K562 (cell line): ENCODE results near the gene PDGFA. TPM values are rescaled to one million over a fixed set of nuclear protein-coding genes. Genes with fewer than 3 reads are reported as not detected.

ENCODE experiments used
- BMI1 ChIP-seq: fragments of 150-350 bp; IDR thresholded peaks from 2 replicates; pipeline ENCODE4 v1.6.1; 2014; ENCODE audit warnings: low read length
- C11orf30 ChIP-seq: fragments of 450-650 bp; IDR thresholded peaks from 2 replicates; pipeline ENCODE4 v1.6.1; 2016; ENCODE audit warnings: low read depth, mild to moderate bottlenecking
- CC2D1A ChIP-seq: fragments of 450-650 bp; IDR thresholded peaks from 2 replicates; pipeline ENCODE4 v1.6.1; 2017; ENCODE audit warnings: mild to moderate bottlenecking
- HMGN3 ChIP-seq: IDR thresholded peaks from 2 replicates; pipeline ENCODE4 v1.6.1; 2011; ENCODE audit warnings: borderline replicate concordance, low read depth, mild to moderate bottlenecking, mixed read lengths, low read length; ENCODE audit not compliant: insufficient read length; ENCODE audit errors: extremely low read depth
- MCM2 ChIP-seq: fragments of 450-650 bp; IDR thresholded peaks from 2 replicates; pipeline ENCODE4 v1.6.1; 2017; ENCODE audit warnings: low read depth, mild to moderate bottlenecking
- MECOM ChIP-seq: fragments of 250-450 bp; sonication (Bioruptor Pico); IDR thresholded peaks from 2 replicates; pipeline ENCODE4 v1.8.0; 2022; ENCODE audit warnings: inconsistent platforms
- PHF21A ChIP-seq: fragments of 450-650 bp; IDR thresholded peaks from 2 replicates; pipeline ENCODE4 v1.6.1; 2017; ENCODE audit warnings: low read depth, borderline replicate concordance
- RBBP5 ChIP-seq: fragments of 200-600 bp; sonication (generic); IDR thresholded peaks from 2 replicates; pipeline ENCODE4 v1.6.1; 2012; ENCODE audit warnings: borderline replicate concordance, mild to moderate bottlenecking, low read length, control low read depth, inconsistent platforms; ENCODE audit not compliant: insufficient read depth, poor library complexity, severe bottlenecking
- SLC30A9 ChIP-seq: fragments of 250-450 bp; sonication (Bioruptor Pico); IDR thresholded peaks from 2 replicates; pipeline ENCODE4 v1.8.0; 2022; ENCODE audit warnings: mild to moderate bottlenecking, moderate library complexity
- SPI1 ChIP-seq: IDR thresholded peaks from 2 replicates; pipeline ENCODE4 v1.6.1; 2011; ENCODE audit warnings: low read depth, low read length, control low read depth, borderline replicate concordance
- STAG1 ChIP-seq: sonication (generic); formaldehyde crosslinking; IDR thresholded peaks from 2 replicates; pipeline ENCODE4 v1.5.0; 2020; ENCODE audit warnings: missing genetic modification reagents, borderline replicate concordance
- TOE1 ChIP-seq, 2 experiments: fragments of 450-650 bp in 1 of 2; sonication (generic) in 1 of 2; formaldehyde crosslinking in 1 of 2; IDR thresholded peaks; 2 replicates each; pipeline versions ENCODE4 v1.7.1 to v1.8.0; 2016 to 2022; ENCODE audit warnings: borderline replicate concordance in 2 of 2, mild to moderate bottlenecking in 2 of 2, antibody characterized with exemption in 1 of 2, inconsistent platforms in 1 of 2, low read depth in 1 of 2, missing genetic modification reagents in 1 of 2, moderate library complexity in 1 of 2
- ZNF561 ChIP-seq: fragments of 450-650 bp; formaldehyde crosslinking; conservative IDR thresholded peaks from 2 replicates; pipeline ENCODE4 v1.4.0; 2020; ENCODE audit warnings: mild to moderate bottlenecking, moderate library complexity
- ZNF717 ChIP-seq: fragments of 250-450 bp; sonication (Bioruptor Pico); IDR thresholded peaks from 2 replicates; pipeline ENCODE4 v1.5.0; 2021
- ZNF830 ChIP-seq: fragments of 250-450 bp; sonication (Bioruptor Pico); IDR thresholded peaks from 2 replicates; pipeline ENCODE4 v1.5.0; 2021; ENCODE audit warnings: mild to moderate bottlenecking
- polyA plus RNA-seq, 8 experiments: library from polyadenylated mRNA; depleted of rRNA in 4 of 8; stranded (reverse) in 5 of 8; unstranded in 3 of 8; fragments of >200 nt; fragmentation: Nextera tagmentation in 2 of 8; fragmentation: Illumina TruSeq in 1 of 8; extraction: Ambion mirVana in 2 of 8; extraction: Trizol in 1 of 8; gene quantifications; 2 replicates each; pipeline versions ENCODE4 v1.2.1 to v1.2.3, GENCODE V29; 2011 to 2014; ENCODE audit warnings: inconsistent platforms in 1 of 8, missing spikeins in 1 of 8
- total RNA-seq, 7 experiments: library from RNA; depleted of rRNA in 6 of 7; stranded (reverse); fragments of >200 nt in 6 of 7; fragmentation: Illumina TruSeq in 2 of 7; extraction: Trizol in 2 of 7; gene quantifications; 2 replicates each; pipeline versions ENCODE4 v1.2.1 to v1.2.3, GENCODE V29; 2011 to 2021; ENCODE audit warnings: low replicate concordance in 1 of 7
- TF ChIP-seq, protein P1 (sequence below), 2 experiments: fragments of 450-650 bp; IDR thresholded peaks; 2 replicates each; pipeline ENCODE4 v1.6.1; 2016; ENCODE audit warnings: mild to moderate bottlenecking in 2 of 2, borderline replicate concordance in 1 of 2, low read depth in 1 of 2, moderate library complexity in 1 of 2
- TF ChIP-seq, protein P2 (sequence below): fragments of 450-650 bp; IDR thresholded peaks from 2 replicates; pipeline ENCODE4 v1.7.0; 2016; ENCODE audit warnings: borderline replicate concordance

Gene PDGFA
- total and polyA plus RNA-seq, 9 of the 15 experiments (the other 6 are each of a cell fraction or from before 2014, with no cell fraction given): 2.5 to 10.2 (median 4.6) TPM

DNA sequence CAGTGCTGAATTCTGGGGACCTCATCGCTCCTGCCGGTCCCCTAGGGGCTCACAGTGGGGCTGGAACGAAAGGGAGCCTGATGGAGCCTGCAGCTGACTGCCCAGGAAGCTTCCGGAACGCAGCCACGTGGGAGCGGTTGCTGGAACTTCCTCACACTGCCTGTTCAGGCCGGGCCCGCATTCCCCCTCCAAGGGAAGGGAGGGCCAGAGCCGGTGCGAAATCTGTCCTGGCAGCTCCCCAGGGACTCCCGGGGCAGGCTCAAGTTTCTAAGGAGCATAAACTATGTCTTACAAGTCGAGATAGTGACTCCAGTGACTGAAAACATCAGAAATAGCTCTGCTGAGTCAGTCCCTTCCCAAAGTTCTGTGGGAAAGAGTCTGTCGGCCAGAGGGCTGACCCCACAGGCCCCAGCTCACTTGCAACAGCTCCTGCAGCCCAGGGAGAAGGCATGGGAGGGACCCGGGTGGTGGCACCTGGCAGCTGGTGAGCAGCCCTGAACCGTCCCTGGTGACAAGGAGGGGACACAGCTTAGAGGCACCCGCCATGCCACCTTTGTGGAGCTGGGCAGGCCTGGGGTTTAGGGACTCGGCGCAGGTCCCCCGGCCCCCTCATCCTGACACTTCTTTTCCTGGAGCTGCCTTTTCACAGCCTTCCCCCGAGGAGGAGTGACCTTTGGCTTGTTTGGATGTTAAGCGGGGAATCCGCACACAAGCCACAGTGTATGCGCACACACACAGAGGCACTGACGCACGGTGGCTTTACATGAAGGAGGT is 47.6 kb downstream of the PDGFA start (continued):
- TF ChIP-seq, protein P1, sequence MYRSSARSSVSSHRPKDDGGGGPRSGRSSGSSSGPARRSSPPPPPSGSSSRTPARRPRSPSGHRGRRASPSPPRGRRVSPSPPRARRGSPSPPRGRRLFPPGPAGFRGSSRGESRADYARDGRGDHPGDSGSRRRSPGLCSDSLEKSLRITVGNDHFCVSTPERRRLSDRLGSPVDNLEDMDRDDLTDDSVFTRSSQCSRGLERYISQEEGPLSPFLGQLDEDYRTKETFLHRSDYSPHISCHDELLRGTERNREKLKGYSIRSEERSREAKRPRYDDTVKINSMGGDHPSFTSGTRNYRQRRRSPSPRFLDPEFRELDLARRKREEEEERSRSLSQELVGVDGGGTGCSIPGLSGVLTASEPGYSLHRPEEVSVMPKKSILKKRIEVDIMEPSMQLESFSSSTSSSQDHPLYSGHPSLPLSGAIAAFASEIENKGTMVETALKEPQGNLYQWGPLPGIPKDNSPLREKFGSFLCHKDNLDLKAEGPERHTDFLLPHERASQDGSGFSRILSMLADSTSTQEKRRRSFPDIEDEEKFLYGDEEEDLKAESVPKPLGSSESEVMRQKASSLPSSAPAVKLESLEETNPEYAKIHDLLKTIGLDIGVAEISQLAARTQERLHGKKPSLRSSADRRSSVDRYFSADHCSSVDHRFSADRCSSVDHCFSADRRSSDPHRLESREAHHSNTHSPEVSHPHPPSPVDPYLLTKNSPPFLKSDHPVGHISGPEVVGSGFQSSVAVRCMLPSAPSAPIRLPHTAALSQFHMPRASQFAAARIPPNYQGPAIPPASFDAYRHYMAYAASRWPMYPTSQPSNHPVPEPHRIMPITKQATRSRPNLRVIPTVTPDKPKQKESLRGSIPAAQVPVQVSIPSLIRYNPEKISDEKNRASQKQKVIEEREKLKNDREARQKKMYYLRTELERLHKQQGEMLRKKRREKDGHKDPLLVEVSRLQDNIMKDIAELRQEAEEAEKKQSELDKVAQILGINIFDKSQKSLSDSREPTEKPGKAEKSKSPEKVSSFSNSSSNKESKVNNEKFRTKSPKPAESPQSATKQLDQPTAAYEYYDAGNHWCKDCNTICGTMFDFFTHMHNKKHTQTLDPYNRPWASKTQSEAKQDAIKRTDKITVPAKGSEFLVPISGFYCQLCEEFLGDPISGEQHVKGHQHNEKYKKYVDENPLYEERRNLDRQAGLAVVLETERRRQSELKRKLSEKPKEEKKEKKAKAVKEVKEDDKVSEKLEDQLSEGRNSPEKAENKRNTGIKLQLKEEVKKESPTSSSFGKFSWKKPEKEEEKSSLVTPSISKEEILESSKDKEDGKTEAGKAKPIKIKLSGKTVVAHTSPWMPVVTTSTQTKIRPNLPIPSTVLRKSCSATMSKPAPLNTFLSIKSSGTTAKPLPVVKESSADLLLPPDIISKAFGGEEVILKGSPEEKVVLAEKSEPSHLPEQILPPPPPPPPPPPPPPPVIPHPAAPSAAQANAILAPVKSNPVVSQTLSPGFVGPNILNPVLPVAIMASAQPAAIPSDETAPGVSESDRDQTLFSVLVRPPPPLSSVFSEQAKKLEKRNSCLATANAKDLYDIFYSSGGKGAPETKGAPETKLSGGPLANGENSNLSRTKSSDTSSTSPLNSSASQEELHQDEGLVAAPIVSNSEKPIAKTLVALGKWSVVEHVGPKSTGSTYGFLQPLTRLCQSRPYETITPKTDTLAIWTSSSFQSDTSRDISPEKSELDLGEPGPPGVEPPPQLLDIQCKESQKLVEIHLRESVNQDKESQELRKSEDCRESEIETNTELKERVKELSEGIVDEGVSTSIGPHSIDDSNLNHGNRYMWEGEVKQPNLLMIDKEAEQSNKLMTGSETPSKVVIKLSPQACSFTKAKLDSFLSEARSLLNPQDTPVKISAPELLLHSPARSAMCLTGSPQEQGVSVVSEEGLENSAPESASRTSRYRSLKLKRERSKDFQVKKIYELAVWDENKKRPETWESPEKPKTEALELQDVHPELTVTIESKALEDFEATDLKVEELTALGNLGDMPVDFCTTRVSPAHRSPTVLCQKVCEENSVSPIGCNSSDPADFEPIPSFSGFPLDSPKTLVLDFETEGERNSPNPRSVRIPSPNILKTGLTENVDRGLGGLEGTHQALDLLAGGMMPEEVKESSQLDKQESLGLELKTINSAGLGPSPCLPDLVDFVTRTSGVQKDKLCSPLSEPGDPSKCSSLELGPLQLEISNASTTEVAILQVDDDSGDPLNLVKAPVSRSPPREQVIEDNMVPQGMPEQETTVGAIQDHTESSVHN (IDR thresholded peaks at IDR 0.05; ENCODE audit: borderline replicate concordance in 1 of 2, low read depth in 1 of 2): no peak
- no peak for TF ChIP-seq MCM2
- no peak for TF ChIP-seq TOE1 (IDR thresholded peaks at IDR 0.05; ENCODE audit: borderline replicate concordance)
- TF ChIP-seq TOE1 (CRISPR knock-in tag; IDR thresholded peaks at IDR 0.05; ENCODE audit: borderline replicate concordance, low read depth): no peak
- TF ChIP-seq ZNF830 (CRISPR knock-in tag): no peak
- peak; percentile 86 for TF ChIP-seq C11orf30
- TF ChIP-seq STAG1 (CRISPR knock-in tag): no peak
- TF ChIP-seq RBBP5: peak; percentile 52
- no peak for TF ChIP-seq SLC30A9 (CRISPR knock-in tag)
- TF ChIP-seq, protein P2, sequence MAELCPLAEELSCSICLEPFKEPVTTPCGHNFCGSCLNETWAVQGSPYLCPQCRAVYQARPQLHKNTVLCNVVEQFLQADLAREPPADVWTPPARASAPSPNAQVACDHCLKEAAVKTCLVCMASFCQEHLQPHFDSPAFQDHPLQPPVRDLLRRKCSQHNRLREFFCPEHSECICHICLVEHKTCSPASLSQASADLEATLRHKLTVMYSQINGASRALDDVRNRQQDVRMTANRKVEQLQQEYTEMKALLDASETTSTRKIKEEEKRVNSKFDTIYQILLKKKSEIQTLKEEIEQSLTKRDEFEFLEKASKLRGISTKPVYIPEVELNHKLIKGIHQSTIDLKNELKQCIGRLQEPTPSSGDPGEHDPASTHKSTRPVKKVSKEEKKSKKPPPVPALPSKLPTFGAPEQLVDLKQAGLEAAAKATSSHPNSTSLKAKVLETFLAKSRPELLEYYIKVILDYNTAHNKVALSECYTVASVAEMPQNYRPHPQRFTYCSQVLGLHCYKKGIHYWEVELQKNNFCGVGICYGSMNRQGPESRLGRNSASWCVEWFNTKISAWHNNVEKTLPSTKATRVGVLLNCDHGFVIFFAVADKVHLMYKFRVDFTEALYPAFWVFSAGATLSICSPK: no peak
- no peak for TF ChIP-seq ZNF561 (CRISPR knock-in tag)
- peak; percentile 84; the same call in 1 of the 2 replicates for TF ChIP-seq SPI1
- peak; percentile 65 for TF ChIP-seq HMGN3
- TF ChIP-seq BMI1: no peak
- TF ChIP-seq PHF21A: peak; percentile 91; the same call in 1 of the 2 replicates
- no peak for TF ChIP-seq CC2D1A
- TF ChIP-seq MECOM (CRISPR knock-in tag): 0 out of 2 replicates have a peak, but pooled peaks have one; percentile 13
- TF ChIP-seq ZNF717 (CRISPR knock-in tag): no peak
